H1 (cell line): ENCODE results near the gene BBS1. TPM values are rescaled to one million over a fixed set of nuclear protein-coding genes. Genes with fewer than 3 reads are reported as not detected.

Source experiments
- ASH2L ChIP-seq: fragments of 200-600, 300-600 bp; sonication (generic); IDR thresholded peaks from one replicate; pipeline ENCODE4 v1.7.1; 2017; ENCODE audit warnings: low read length
- BRCA1 ChIP-seq: IDR thresholded peaks from 2 replicates; pipeline ENCODE4 v1.6.1; 2012; ENCODE audit warnings: low read depth, low read length, improper control_type of control experiment
- JUN ChIP-seq: IDR thresholded peaks from 2 replicates; pipeline ENCODE4 v1.6.1; 2011; ENCODE audit warnings: low read depth, mild to moderate bottlenecking, improper control_type of control experiment, low read length
- polyA plus RNA-seq, 7 experiments: library from polyadenylated mRNA; depleted of rRNA in 3 of 7; stranded (reverse) in 5 of 7; unstranded in 2 of 7; fragments of >200 nt in 5 of 7; fragments of 200-250 nt in 2 of 7; gene quantifications; 1 replicate in 5 of 7; 2 replicates in 1 of 7; 4 replicates in 1 of 7; pipeline versions ENCODE4 v1.2.1 to v1.2.3, GENCODE V29; 2011 to 2013; ENCODE audit warnings: missing spikeins in 2 of 7, mixed read lengths in 2 of 7
- total RNA-seq: library from RNA; stranded (reverse); fragmentation: NEBNext Ultra II Directional; extraction: Animal tissue kit (Norgen Biotek cat#: 25700); gene quantifications from 2 replicates; pipeline ENCODE4 v1.2.1, GENCODE V29; 2021

Gene BBS1
- total and polyA plus RNA-seq, 2 of the 8 experiments (the other 6 are each of a cell fraction or from before 2014, with no cell fraction given): 19.1 to 19.5 TPM

DNA sequence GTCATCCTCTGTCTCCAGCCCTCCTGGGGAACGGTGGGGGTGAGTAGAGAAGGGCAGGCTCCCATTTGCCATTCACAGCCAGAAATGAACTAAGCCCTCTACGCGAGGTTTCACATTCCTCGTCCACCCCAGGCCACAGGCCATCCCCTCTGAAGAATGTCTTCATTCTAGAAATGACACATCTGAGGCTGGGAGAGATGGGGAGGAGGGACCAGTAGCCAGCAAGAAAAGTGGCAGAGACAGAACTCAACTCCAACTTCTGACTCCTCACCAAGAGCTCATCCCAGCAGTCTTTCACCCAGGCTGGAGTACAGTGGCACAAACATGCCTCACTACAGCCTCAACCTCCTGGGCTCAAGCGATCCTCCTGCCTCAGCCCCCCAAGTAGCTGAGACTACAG is 54.5 kb downstream of the BBS1 start (continued):
- no peak for TF ChIP-seq JUN
- no peak for TF ChIP-seq BRCA1
- TF ChIP-seq ASH2L: no peak
